ENCODE data around the gene GNAL.

GNAL gene

GRCh38 chr18:11733031-11733430 is 44.0 kb downstream of the GNAL start:
- Histone ChIP-seq H3K9me3 (ENCODE audit: control insufficient read depth, low read length) (no peaks in the 10 kb centered on the region), H3K4me1 (ENCODE audit: control insufficient read depth, insufficient read depth, low read depth, low read length) (peaks cover 2% of the 10 kb centered on the region), H2AFZ (ENCODE audit: low read depth, low read length) (no peak overlapping the region), H3K27ac (ENCODE audit: low read length, poor library complexity, severe bottlenecking) (no peak overlapping the region), H3K27me3 (ENCODE audit: control insufficient read depth in 1 of 2, insufficient read depth in 1 of 2, low read length in 2 of 2) (peaks cover 39 to 60% of the 10 kb centered on the region in 2 experiments), H4K91ac (ENCODE audit: low read length) (no peak overlapping the region), H3K4ac (ENCODE audit: low read depth in 1 of 2, low read length in 2 of 2) (no peak overlapping the region), H3K23ac (ENCODE audit: low read length in 2 of 2) (no peak overlapping the region), H3K14ac (ENCODE audit: low read length in 2 of 2) (no peak overlapping the region), H3K18ac (ENCODE audit: low read depth in 1 of 2, low read length in 2 of 2) (no peak overlapping the region), H2BK120ac (ENCODE audit: low read depth, low read length) (no peak overlapping the region), H2BK12ac (ENCODE audit: low read length in 2 of 2) (no peak overlapping the region), H3K79me1 (replicated peaks; ENCODE audit: low read length, poor library complexity, severe bottlenecking) (no peaks in the 10 kb centered on the region), H4K8ac (ENCODE audit: low read length) (no peak overlapping the region), H3K9ac (ENCODE audit: low read length) (peak overlapping the region; percentile 54), H3K4me3 (ENCODE audit: insufficient read depth in 1 of 2, low read depth in 1 of 2, low read length in 2 of 2) (peak overlapping the region in 1 of 2 experiments; percentile 73), H3K36me3 (ENCODE audit: control insufficient read depth in 1 of 2, insufficient read depth in 2 of 2, low read depth in 1 of 2, low read length in 2 of 2) (no peaks in the 10 kb centered on the region), H3K4me2 (ENCODE audit: low read length, poor library complexity, severe bottlenecking) (peak overlapping the region; percentile 33), H2AK5ac (ENCODE audit: low read length, severe bottlenecking) (no peak overlapping the region), H2BK5ac (ENCODE audit: low read depth, low read length, poor library complexity, severe bottlenecking) (no peak overlapping the region), H2BK15ac (ENCODE audit: low read depth, poor library complexity, severe bottlenecking) (no peak overlapping the region)
- WGBS: 20% methylated on average over 13 of the region's 17 CpGs
- peak; percentile 61 for DNase-seq

GRCh38 chr18:11736656-11737055 is 47.6 kb downstream of the GNAL start:
- peaks cover 42 to 49% of the 10 kb centered on the region in 2 experiments for H3K27me3 ChIP-seq (ENCODE audit: control insufficient read depth in 1 of 2, insufficient read depth in 1 of 2, low read length in 2 of 2)
- H3K4me3 ChIP-seq (ENCODE audit: insufficient read depth in 1 of 2, low read depth in 1 of 2, low read length in 2 of 2): no peak overlapping the region
- H3K27ac ChIP-seq (ENCODE audit: low read length, poor library complexity, severe bottlenecking): no peak overlapping the region
- H3K36me3 ChIP-seq (ENCODE audit: control insufficient read depth in 1 of 2, insufficient read depth in 2 of 2, low read depth in 1 of 2, low read length in 2 of 2): no peaks in the 10 kb centered on the region
- no peak overlapping the region for H2BK5ac ChIP-seq (ENCODE audit: low read depth, low read length, poor library complexity, severe bottlenecking)
- H3K14ac ChIP-seq (ENCODE audit: low read length in 2 of 2): no peak overlapping the region
- no peak overlapping the region for H3K4ac ChIP-seq (ENCODE audit: low read depth in 1 of 2, low read length in 2 of 2)
- no peaks in the 10 kb centered on the region for H3K79me1 ChIP-seq (replicated peaks; ENCODE audit: low read length, poor library complexity, severe bottlenecking)
- peak; percentile 59 for DNase-seq
- H2BK15ac ChIP-seq (ENCODE audit: low read depth, poor library complexity, severe bottlenecking): no peak overlapping the region
- H4K8ac ChIP-seq (ENCODE audit: low read length): no peak overlapping the region
- WGBS: 80% methylated on average over 1 of the region's 1 CpG
- no peak overlapping the region for H3K18ac ChIP-seq (ENCODE audit: low read depth in 1 of 2, low read length in 2 of 2)
- no peak overlapping the region for H3K23ac ChIP-seq (ENCODE audit: low read length in 2 of 2)
- no peak overlapping the region for H3K9ac ChIP-seq (ENCODE audit: low read length)
- H3K4me1 ChIP-seq (ENCODE audit: control insufficient read depth, insufficient read depth, low read depth, low read length): peaks cover 2% of the 10 kb centered on the region
- no peak overlapping the region for H2AK5ac ChIP-seq (ENCODE audit: low read length, severe bottlenecking)
- no peaks in the 10 kb centered on the region for H3K9me3 ChIP-seq (ENCODE audit: control insufficient read depth, low read length)
- H2AFZ ChIP-seq (ENCODE audit: low read depth, low read length): no peak overlapping the region
- no peak overlapping the region for H4K91ac ChIP-seq (ENCODE audit: low read length)
- no peak overlapping the region for H3K4me2 ChIP-seq (ENCODE audit: low read length, poor library complexity, severe bottlenecking)
- no peak overlapping the region for H2BK12ac ChIP-seq (ENCODE audit: low read length in 2 of 2)
- no peak overlapping the region for H2BK120ac ChIP-seq (ENCODE audit: low read depth, low read length)

GRCh38 chr18:11739893-11740292 is 50.8 kb downstream of the GNAL start:
- Histone ChIP-seq H3K27ac (ENCODE audit: low read length, poor library complexity, severe bottlenecking) (no peak overlapping the region), H3K79me1 (replicated peaks; ENCODE audit: low read length, poor library complexity, severe bottlenecking) (no peaks in the 10 kb centered on the region), H3K4me2 (ENCODE audit: low read length, poor library complexity, severe bottlenecking) (no peak overlapping the region), H3K23ac (ENCODE audit: low read length in 2 of 2) (no peak overlapping the region), H3K4me1 (ENCODE audit: control insufficient read depth, insufficient read depth, low read depth, low read length) (no peaks in the 10 kb centered on the region), H4K8ac (ENCODE audit: low read length) (no peak overlapping the region), H2AFZ (ENCODE audit: low read depth, low read length) (no peak overlapping the region), H3K4ac (ENCODE audit: low read depth in 1 of 2, low read length in 2 of 2) (no peak overlapping the region), H2BK5ac (ENCODE audit: low read depth, low read length, poor library complexity, severe bottlenecking) (no peak overlapping the region), H3K36me3 (ENCODE audit: control insufficient read depth in 1 of 2, insufficient read depth in 2 of 2, low read depth in 1 of 2, low read length in 2 of 2) (no peaks in the 10 kb centered on the region), H3K18ac (ENCODE audit: low read depth in 1 of 2, low read length in 2 of 2) (no peak overlapping the region), H2BK15ac (ENCODE audit: low read depth, poor library complexity, severe bottlenecking) (no peak overlapping the region), H3K27me3 (ENCODE audit: control insufficient read depth in 1 of 2, insufficient read depth in 1 of 2, low read length in 2 of 2) (peaks cover 31 to 58% of the 10 kb centered on the region in 2 experiments), H3K4me3 (ENCODE audit: insufficient read depth in 1 of 2, low read depth in 1 of 2, low read length in 2 of 2) (no peak overlapping the region), H3K9ac (ENCODE audit: low read length) (no peak overlapping the region), H3K9me3 (ENCODE audit: control insufficient read depth, low read length) (no peaks in the 10 kb centered on the region), H3K14ac (ENCODE audit: low read length in 2 of 2) (no peak overlapping the region), H2AK5ac (ENCODE audit: low read length, severe bottlenecking) (no peak overlapping the region), H2BK12ac (ENCODE audit: low read length in 2 of 2) (no peak overlapping the region), H4K91ac (ENCODE audit: low read length) (no peak overlapping the region), H2BK120ac (ENCODE audit: low read depth, low read length) (no peak overlapping the region)
- DNase-seq: no peak
- WGBS: 69% methylated on average over 6 of the region's 7 CpGs

- Histone ChIP-seq H2BK120ac (ENCODE audit: low read depth, low read length) (no peak overlapping the region), H3K4me2 (ENCODE audit: low read length, poor library complexity, severe bottlenecking) (no peak overlapping the region), H3K27me3 (ENCODE audit: control insufficient read depth in 1 of 2, insufficient read depth in 1 of 2, low read length in 2 of 2) (peaks cover 29 to 62% of the 10 kb centered on the region in 2 experiments), H3K79me1 (replicated peaks; ENCODE audit: low read length, poor library complexity, severe bottlenecking) (no peaks in the 10 kb centered on the region), H4K91ac (ENCODE audit: low read length) (no peak overlapping the region), H3K23ac (ENCODE audit: low read length in 2 of 2) (no peak overlapping the region), H3K9me3 (ENCODE audit: control insufficient read depth, low read length) (no peaks in the 10 kb centered on the region), H2BK5ac (ENCODE audit: low read depth, low read length, poor library complexity, severe bottlenecking) (no peak overlapping the region), H3K14ac (ENCODE audit: low read length in 2 of 2) (no peak overlapping the region), H3K4me1 (ENCODE audit: control insufficient read depth, insufficient read depth, low read depth, low read length) (no peaks in the 10 kb centered on the region), H3K36me3 (ENCODE audit: control insufficient read depth in 1 of 2, insufficient read depth in 2 of 2, low read depth in 1 of 2, low read length in 2 of 2) (no peaks in the 10 kb centered on the region), H2BK15ac (ENCODE audit: low read depth, poor library complexity, severe bottlenecking) (no peak overlapping the region), H3K27ac (ENCODE audit: low read length, poor library complexity, severe bottlenecking) (no peak overlapping the region), H2AK5ac (ENCODE audit: low read length, severe bottlenecking) (no peak overlapping the region), H2AFZ (ENCODE audit: low read depth, low read length) (no peak overlapping the region), H3K4ac (ENCODE audit: low read depth in 1 of 2, low read length in 2 of 2) (no peak overlapping the region), H2BK12ac (ENCODE audit: low read length in 2 of 2) (no peak overlapping the region), H3K4me3 (ENCODE audit: insufficient read depth in 1 of 2, low read depth in 1 of 2, low read length in 2 of 2) (no peak overlapping the region), H3K18ac (ENCODE audit: low read depth in 1 of 2, low read length in 2 of 2) (no peak overlapping the region), H3K9ac (ENCODE audit: low read length) (no peak overlapping the region), H4K8ac (ENCODE audit: low read length) (no peak overlapping the region)
- WGBS: 86% methylated on average over 2 of the region's 2 CpGs
- no peak for DNase-seq
Measured at GRCh38 chr18:11740461-11740860, 51.4 kb downstream of the GNAL start.

Data from mesenchymal stem cell (in vitro differentiated cells and primary cell).